Liver (tissue), 9 donors: Measurements from ENCODE around the gene ZNF316. TPM values are rescaled to one million over a fixed set of nuclear protein-coding genes. Genes with fewer than 3 reads are reported as not detected.

Experiments used
- DNase-seq: peaks from one replicate; pipeline ENCODE4 v3.0.0-alpha.2; 2017; ENCODE audit warnings: low spot score
- H3K27ac ChIP-seq, 2 donors: one replicate each; pipeline ENCODE4 v1.7.0; 2013; ENCODE audit warnings: inconsistent platforms in 2 of 2, low read length in 2 of 2, control low read depth in 1 of 2, low read depth in 1 of 2, mild to moderate bottlenecking in 1 of 2
- H3K27me3 ChIP-seq, 4 donors: one replicate each; pipeline versions ENCODE4 v1.6.1 to v1.7.0; 2013; ENCODE audit warnings: low read length in 3 of 4, inconsistent platforms in 1 of 4, mild to moderate bottlenecking in 1 of 4, moderate library complexity in 1 of 4; ENCODE audit not compliant: control insufficient read depth in 4 of 4, insufficient read depth in 4 of 4
- H3K36me3 ChIP-seq, 4 donors: one replicate each; pipeline versions ENCODE4 v1.6.1 to v1.7.0; 2013; ENCODE audit warnings: low read length in 3 of 4, mild to moderate bottlenecking in 3 of 4, low read depth in 1 of 4, moderate library complexity in 1 of 4; ENCODE audit not compliant: control insufficient read depth in 4 of 4, insufficient read depth in 3 of 4
- H3K4me1 ChIP-seq, 4 donors: one replicate each; pipeline versions ENCODE4 v1.6.1 to v1.7.0; 2013; ENCODE audit warnings: low read length in 3 of 4, mild to moderate bottlenecking in 3 of 4, moderate library complexity in 1 of 4; ENCODE audit not compliant: control insufficient read depth in 4 of 4, insufficient read depth in 4 of 4
- H3K4me3 ChIP-seq, 3 donors: one replicate each; pipeline versions ENCODE4 v1.6.1 to v1.7.0; 2013; ENCODE audit warnings: low read length in 3 of 3, control low read depth in 1 of 3, low read depth in 1 of 3, mild to moderate bottlenecking in 1 of 3
- H3K9ac ChIP-seq, 2 donors: one replicate each; pipeline ENCODE4 v1.7.0; 2013; ENCODE audit warnings: low read length in 2 of 2, mild to moderate bottlenecking in 2 of 2, moderate library complexity in 2 of 2, control low read depth in 1 of 2, low read depth in 1 of 2
- H3K9me3 ChIP-seq, 4 donors: one replicate each; pipeline versions ENCODE4 v1.6.1 to v1.7.0; 2013; ENCODE audit warnings: low read length in 3 of 4; ENCODE audit not compliant: control insufficient read depth in 4 of 4
- ATF3 ChIP-seq: IDR thresholded peaks from 2 replicates; pipeline ENCODE4 v1.6.1; 2016; ENCODE audit warnings: antibody characterized with exemption
- CTCF ChIP-seq: fragments of 150-350 bp; IDR thresholded peaks from 2 replicates; pipeline ENCODE4 v1.5.1; 2017; ENCODE audit warnings: improper control_type of control experiment, low read depth, low read length; ENCODE audit not compliant: missing input control
- EGR1 ChIP-seq, 2 donors: IDR thresholded peaks; 2 replicates each; pipeline ENCODE4 v1.6.1; 2016 to 2018; ENCODE audit warnings: antibody characterized with exemption in 2 of 2, low read depth in 2 of 2
- FOXA1 ChIP-seq: IDR thresholded peaks from 2 replicates; pipeline ENCODE4 v1.6.1; 2016; ENCODE audit warnings: antibody characterized with exemption
- FOXA2 ChIP-seq: IDR thresholded peaks from 2 replicates; pipeline ENCODE4 v1.6.1; 2016; ENCODE audit warnings: antibody characterized with exemption
- GABPA ChIP-seq, 2 donors: IDR thresholded peaks in 1 of 2; conservative IDR thresholded peaks in 1 of 2; 2 replicates each; pipeline ENCODE4 v1.6.1; 2016; ENCODE audit warnings: antibody characterized with exemption in 2 of 2, mild to moderate bottlenecking in 1 of 2, moderate library complexity in 1 of 2
- HNF4A ChIP-seq, 2 donors: conservative IDR thresholded peaks; 2 replicates each; pipeline ENCODE4 v1.6.1; 2016; ENCODE audit warnings: antibody characterized with exemption in 2 of 2, mild to moderate bottlenecking in 2 of 2
- HNF4G ChIP-seq: IDR thresholded peaks from 2 replicates; pipeline ENCODE4 v1.6.1; 2016; ENCODE audit warnings: antibody characterized with exemption
- JUND ChIP-seq, 2 donors: IDR thresholded peaks; 2 replicates each; pipeline ENCODE4 v1.6.1; 2016; ENCODE audit warnings: antibody characterized with exemption in 2 of 2
- MAX ChIP-seq: IDR thresholded peaks from 2 replicates; pipeline ENCODE4 v1.6.1; 2016; ENCODE audit warnings: antibody characterized with exemption
- NR2F2 ChIP-seq: IDR thresholded peaks from 2 replicates; pipeline ENCODE4 v1.6.1; 2016; ENCODE audit warnings: antibody characterized with exemption
- RAD21 ChIP-seq, 2 donors: IDR thresholded peaks; 2 replicates each; pipeline ENCODE4 v1.6.1; 2016; ENCODE audit warnings: antibody characterized with exemption in 2 of 2, mild to moderate bottlenecking in 2 of 2
- REST ChIP-seq: IDR thresholded peaks from 2 replicates; pipeline ENCODE4 v1.6.1; 2016; ENCODE audit warnings: antibody characterized with exemption, mild to moderate bottlenecking
- RXRA ChIP-seq, 2 donors: IDR thresholded peaks; 2 replicates each; pipeline ENCODE4 v1.6.1; 2017 to 2018; ENCODE audit warnings: antibody characterized with exemption in 2 of 2, mild to moderate bottlenecking in 1 of 2
- SP1 ChIP-seq: IDR thresholded peaks from 2 replicates; pipeline ENCODE4 v1.6.1; 2018; ENCODE audit warnings: antibody characterized with exemption, mild to moderate bottlenecking
- YY1 ChIP-seq: IDR thresholded peaks from 2 replicates; pipeline ENCODE4 v1.6.1; 2016; ENCODE audit warnings: antibody characterized with exemption, mild to moderate bottlenecking
- WGBS: extraction: QIAGEN DNeasy Blood & Tissue Kit; methylation state at CpG from one replicate; pipeline ENCODE4 v1.1.7; 2013; 5-methylcytosine and 5-hydroxymethylcytosine counted together
- polyA plus RNA-seq, 2 donors: library from polyadenylated mRNA; stranded (reverse) in 1 of 2; unstranded in 1 of 2; fragments of 200-250 nt in 1 of 2; fragments of >200 nt in 1 of 2; fragmentation: Nextera tagmentation in 1 of 2; extraction: Ambion mirVana in 1 of 2; gene quantifications; one replicate each; pipeline versions ENCODE4 v1.2.1 to v1.2.3, GENCODE V29; 2013 to 2015
- total RNA-seq, 2 donors: library from RNA; depleted of rRNA; stranded (reverse); fragments of >200 nt; gene quantifications; one replicate each; pipeline ENCODE4 v1.2.3, GENCODE V29; 2014
- donor health status: healthy.
- donor health status: healthy.
- donor health status: healthy.
- donor health status: healthy.
- donor health status: healthy.

ZNF316 gene
- total and polyA plus RNA-seq, 4 donors = 0.35 to 14.3 (median 7.2) TPM

- no peak overlapping the region for H3K9ac ChIP-seq
- no peak overlapping the region for H3K4me3 ChIP-seq
- no peak for TF ChIP-seq GABPA (IDR thresholded peaks at IDR 0.05 in 1 of 2, conservative IDR thresholded peaks at IDR 0.05 in 1 of 2)
- TF ChIP-seq MAX = no peak
- no peak for TF ChIP-seq SP1
- no peak for TF ChIP-seq ATF3
- TF ChIP-seq REST = no peak
- no peak overlapping the region for H3K27ac ChIP-seq
- no peak for DNase-seq
- WGBS = 96% methylated on average over 10 of the region's 10 CpGs
- H3K4me1 ChIP-seq = peaks cover 0 to under 1% (median 0%) of the 10 kb centered on the region in 4 donors
- peaks cover 8 to 76% (median 27%) of the 10 kb centered on the region in 4 donors for H3K36me3 ChIP-seq
- no peaks in the 10 kb centered on the region for H3K9me3 ChIP-seq
- no peaks in the 10 kb centered on the region for H3K27me3 ChIP-seq
Measured at GRCh38 chr7:6644728-6645127, 7.6 kb downstream of the ZNF316 start.

- Histone ChIP-seq H3K4me1 (no peaks in the 10 kb centered on the region), H3K9ac (no peak overlapping the region), H3K9me3 (no peaks in the 10 kb centered on the region), H3K4me3 (no peak overlapping the region), H3K36me3 (peaks cover 11 to 88% (median 32%) of the 10 kb centered on the region in 4 donors), H3K27ac (no peak overlapping the region), H3K27me3 (no peaks in the 10 kb centered on the region)
- WGBS = 92% methylated on average over 8 of the region's 8 CpGs
- DNase-seq = no peak
- no peak for TF ChIP-seq SP1
- TF ChIP-seq REST = no peak
- TF ChIP-seq GABPA (IDR thresholded peaks at IDR 0.05 in 1 of 2, conservative IDR thresholded peaks at IDR 0.05 in 1 of 2) = no peak
- TF ChIP-seq FOXA2 = no peak
- TF ChIP-seq RAD21 (IDR thresholded peaks at IDR 0.05) = no peak
- no peak for TF ChIP-seq HNF4A (conservative IDR thresholded peaks at IDR 0.05)
- no peak for TF ChIP-seq FOXA1
- no peak for TF ChIP-seq EGR1 (IDR thresholded peaks at IDR 0.05; ENCODE audit: low read depth in 2 of 2)
- TF ChIP-seq MAX = no peak
- TF ChIP-seq HNF4G = no peak
- TF ChIP-seq NR2F2 = no peak
- TF ChIP-seq JUND (IDR thresholded peaks at IDR 0.05) = no peak
- no peak for TF ChIP-seq CTCF
- TF ChIP-seq YY1 = no peak
- no peak for TF ChIP-seq ATF3
- no peak for TF ChIP-seq RXRA (IDR thresholded peaks at IDR 0.05)
Measured at GRCh38 chr7:6646465-6646864, 9.3 kb downstream of the ZNF316 start.
